NCI-H2196 (cell line): ENCODE measurements around the gene ANTXR1.
"Not testable (repeated sequence)": the region's sequence is repeated elsewhere in the genome, so short reads cannot be mapped to it uniquely, and the experiment has no call there.

Experiments used
- DNase-seq: peaks from one replicate; lab custom pipeline; 2025; ENCODE audit not compliant: unreplicated experiment; lab: John Stamatoyannopoulos, UW

ANTXR1 gene

GRCh38 chr2:69255760-69256159, 242.8 kb downstream of the ANTXR1 start:
- DNase-seq = no peak

- not testable (repeated sequence) for DNase-seq
These were observed 247.1 kb downstream of the ANTXR1 start for GRCh38 chr2:69259994-69260591.

DNA sequence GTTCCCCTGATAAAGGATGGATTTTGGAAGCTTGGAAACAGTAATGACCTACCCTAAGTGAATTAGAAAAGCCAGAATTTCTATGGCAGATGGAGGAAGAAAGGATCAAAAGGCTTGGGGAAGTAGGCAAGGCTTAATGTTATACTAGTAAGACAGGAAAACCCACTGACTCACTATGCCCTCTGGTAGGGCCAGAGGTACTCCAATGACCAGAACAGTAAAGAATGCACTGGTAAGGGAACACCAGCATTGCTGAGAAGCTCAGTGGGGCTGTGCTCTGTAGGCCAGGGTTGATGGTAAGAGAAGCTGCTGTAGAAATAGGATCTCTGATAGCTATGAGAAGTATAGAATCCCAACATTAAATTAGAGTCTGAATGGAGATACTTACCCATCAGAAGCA, 247.7 kb downstream of the ANTXR1 start:
- no peak for DNase-seq

DNA sequence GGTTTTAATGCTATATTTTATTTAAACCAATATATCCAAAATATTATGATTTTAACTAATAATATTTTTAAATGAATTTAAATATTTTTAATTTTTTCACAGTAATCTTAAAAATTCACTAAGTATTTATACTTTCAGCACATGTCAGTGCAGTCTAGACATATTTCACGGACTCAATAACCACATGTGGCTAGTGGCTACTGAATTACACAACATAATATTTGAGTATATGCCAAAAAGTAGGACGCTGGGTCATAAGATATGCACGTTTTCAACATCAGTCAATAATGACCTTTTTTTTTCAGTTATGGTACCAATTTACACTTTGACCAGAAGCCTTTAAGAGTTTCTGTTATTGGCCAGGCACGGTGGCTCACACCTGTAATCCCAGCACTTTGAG, 256.4 kb downstream of the ANTXR1 start:
- no peak for DNase-seq

- DNase-seq = no peak
These were observed 258.9 kb downstream of the ANTXR1 start for GRCh38 chr2:69271831-69272257.

DNA sequence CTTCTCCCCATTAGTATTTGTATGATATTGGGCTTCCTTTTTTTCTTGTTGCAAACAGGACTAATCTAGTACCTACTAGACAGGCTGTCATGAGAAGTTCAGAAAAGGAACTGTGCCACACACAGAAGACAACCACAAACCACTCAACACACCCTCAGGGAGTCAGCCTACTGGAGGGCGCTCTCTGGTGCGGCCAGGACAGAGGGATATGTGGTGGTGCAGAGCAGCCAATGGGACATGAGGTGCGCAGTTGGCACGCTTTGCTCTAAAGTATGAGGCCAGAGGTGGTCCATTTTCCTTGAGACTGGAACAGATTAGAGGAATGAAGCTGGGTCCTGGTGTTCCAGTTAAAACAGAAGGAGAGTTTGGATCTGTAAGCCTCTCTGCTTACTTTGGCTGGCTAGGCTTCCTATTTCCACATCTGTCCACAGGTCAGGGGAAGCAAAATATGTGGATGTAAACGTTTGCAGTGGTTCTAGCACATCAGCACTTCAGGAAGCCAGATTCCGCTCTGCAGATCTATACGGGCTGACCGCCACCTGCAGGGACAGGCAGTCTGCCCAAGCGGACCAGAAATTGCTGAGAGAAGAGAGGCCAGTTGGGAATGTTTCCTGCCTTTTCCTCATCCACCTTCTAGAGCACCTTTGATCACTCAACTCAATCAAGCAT, 260.0 kb downstream of the ANTXR1 start:
- no peak for DNase-seq

GRCh38 chr2:69275490-69275889, 262.5 kb downstream of the ANTXR1 start:
- no peak for DNase-seq

DNA sequence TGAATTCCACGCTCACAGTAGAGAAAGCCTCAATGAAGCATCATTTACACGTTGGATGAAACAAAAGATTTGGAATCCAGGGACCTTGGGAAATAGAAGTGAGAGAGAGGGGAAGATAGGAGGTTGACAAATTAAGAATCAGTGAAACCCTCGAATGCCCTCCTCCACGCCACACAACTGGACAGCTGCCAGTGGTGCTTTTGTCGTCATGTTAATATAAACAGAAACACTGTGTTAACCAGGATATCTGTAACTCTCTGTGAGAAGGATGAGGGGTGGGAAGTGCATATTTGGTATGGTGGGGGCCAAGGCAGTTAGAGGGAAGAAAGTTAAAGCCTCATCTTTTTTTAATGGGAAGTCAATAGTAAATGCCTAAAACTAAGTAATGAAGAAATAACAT, 265.4 kb downstream of the ANTXR1 start:
- no peak for DNase-seq

DNA sequence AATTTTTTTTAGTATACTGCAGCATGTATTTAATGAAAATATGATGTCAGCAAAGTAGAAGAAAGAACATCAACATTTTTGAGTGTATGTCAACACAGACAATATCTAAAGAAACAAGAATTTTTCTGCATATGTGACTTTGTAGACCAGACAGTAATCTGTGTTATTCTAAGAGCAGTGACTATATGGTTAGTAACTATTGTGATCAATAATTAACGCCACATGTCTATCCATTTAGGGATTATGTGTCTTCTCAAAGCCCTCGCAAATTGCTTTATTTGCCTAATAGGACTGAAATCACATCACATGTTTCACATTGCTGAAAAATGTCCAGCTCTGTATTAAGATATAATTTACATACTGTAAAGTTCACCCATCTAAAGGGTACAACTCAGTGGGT, 266.2 kb downstream of the ANTXR1 start:
- DNase-seq = no peak

DNA sequence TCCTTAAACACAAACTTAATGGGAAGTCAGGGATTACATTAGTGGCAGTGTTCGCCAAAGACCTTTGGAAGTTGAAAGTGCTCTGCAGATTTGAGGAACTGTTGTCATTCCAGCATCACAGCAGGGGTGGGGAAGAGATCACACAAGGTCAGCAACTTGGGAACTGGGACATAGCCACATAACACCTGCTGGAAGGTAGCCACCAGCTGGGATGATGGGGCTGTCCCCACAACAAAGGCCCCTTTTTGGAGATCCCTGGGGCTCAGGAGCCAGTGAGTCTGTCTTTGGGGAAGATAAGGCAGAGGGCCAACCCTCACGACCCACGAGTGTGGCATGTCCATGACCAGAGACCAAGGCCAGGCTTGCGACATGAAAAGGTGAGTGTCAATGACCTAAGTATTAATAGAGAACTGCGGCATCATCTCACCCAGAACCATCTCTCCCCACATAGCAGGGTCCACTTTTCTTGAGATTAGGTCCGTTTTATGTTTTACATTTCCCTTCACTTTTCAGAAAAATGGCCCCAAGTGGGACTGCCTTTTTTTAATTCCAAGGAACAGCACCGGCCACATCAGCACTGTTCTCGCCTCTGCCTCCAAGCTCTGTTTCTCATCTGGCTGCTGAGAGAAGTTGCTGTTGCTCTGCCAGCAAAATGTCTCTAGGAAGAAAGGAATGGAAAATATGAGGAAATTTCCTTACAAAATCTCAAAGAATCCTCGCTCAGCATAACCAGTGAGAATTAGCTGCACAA, 267.1 kb downstream of the ANTXR1 start:
- DNase-seq = no peak

GRCh38 chr2:69280796-69281412, 267.9 kb downstream of the ANTXR1 start:
- no peak for DNase-seq

- no peak for DNase-seq
These were observed 272.5 kb downstream of the ANTXR1 start for GRCh38 chr2:69285379-69285894.

- DNase-seq = no peak
These were observed 274.6 kb downstream of the ANTXR1 start for GRCh38 chr2:69287544-69287943.

GRCh38 chr2:69288429-69288828, 275.4 kb downstream of the ANTXR1 start:
- DNase-seq = no peak

DNA sequence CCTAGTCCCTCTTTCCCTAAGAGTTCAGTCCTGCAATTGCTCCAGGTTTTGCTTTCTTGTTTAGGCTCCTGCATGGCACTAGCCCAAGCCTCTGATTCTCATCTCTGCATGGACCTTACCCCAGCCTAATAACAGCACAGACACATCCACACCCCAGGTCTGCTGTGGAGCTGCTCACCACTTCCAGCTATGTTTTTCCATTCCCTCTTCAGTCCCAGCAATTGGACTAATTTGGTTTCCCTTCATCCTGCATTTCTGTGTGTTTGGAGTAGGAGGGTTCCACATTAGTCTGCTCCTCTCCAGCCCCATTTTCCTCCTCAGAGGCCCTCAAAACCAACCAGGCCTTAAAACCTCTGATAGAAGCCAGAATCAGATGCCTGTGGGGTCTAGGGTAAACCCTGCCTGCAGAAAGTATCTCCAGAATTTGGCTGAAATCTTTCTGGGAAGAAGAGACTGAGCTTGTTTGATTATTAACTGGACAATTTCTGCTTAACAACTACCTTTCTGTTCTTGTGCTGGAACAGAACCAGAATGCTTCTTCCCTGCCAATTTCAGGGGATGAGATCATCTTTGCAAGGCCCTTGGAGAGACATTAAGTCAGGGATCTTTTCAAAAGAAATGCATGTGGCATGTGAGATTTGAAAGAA, 278.1 kb downstream of the ANTXR1 start:
- no peak for DNase-seq

DNA sequence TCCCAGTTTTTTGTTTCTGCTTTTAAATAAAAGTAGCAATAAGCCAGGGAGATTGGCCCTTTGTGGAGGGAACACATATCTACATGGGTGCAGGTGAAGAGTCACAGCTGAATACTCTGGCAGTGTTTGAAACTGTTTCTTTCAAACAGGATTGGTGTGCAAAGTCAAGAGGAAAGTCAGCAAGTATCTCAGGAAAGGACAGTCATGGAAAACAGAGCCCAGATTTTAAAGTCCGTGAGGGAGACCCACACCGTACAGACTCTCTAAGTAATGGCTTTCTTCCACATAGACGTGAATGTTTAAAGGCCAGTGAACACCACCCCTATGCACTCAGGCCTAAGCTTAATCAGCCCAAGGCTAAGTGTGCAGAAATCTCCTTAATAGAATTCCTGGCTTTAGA, 278.7 kb downstream of the ANTXR1 start:
- DNase-seq = no peak

- DNase-seq = no peak
These were observed 279.3 kb downstream of the ANTXR1 start for GRCh38 chr2:69292256-69292655.

DNA sequence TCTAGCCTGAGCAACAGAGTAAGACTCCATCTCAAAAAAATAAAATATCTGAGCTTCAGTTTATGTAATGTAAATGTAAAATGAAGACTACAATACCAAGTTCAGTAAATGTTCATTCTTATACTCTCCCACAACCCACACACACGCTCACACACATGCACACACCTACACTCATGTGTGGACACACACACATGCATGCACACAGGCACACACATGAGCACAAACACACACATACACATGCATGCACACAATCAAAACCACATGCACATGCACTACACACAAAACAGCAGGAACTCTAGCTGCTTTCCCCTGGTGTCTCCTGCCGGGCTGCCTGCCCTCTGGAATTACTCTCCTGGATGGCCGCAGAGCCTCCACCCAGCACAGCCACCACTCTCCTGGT, 283.4 kb downstream of the ANTXR1 start:
- no peak for DNase-seq

- no peak for DNase-seq
These were observed 284.2 kb downstream of the ANTXR1 start for GRCh38 chr2:69297216-69297615.

- no peak for DNase-seq
These were observed 285.3 kb downstream of the ANTXR1 start for GRCh38 chr2:69298261-69298660.

- DNase-seq = no peak
These were observed 285.9 kb downstream of the ANTXR1 start for GRCh38 chr2:69298862-69299261.
